Kidney (tissue), 14 donors: ENCODE data around the gene LMTK2. TPM values are rescaled to one million over a fixed set of nuclear protein-coding genes. Genes with fewer than 3 reads are reported as not detected.

ENCODE experiments used
- DNase-seq, 5 donors: peaks; one replicate each; pipeline ENCODE4 v3.0.0-alpha.2; 2013 to 2020
- FAIRE-seq: peaks from 2 replicates; lab custom pipeline; 2012; peaks lifted over from hg19 to GRCh38; lab: Jason Lieb, UNC
- H3K27ac ChIP-seq, 2 donors: one replicate each; pipeline ENCODE4 v1.7.0; 2013; ENCODE audit warnings: low read depth in 2 of 2, low read length in 2 of 2, inconsistent platforms in 1 of 2
- H3K27me3 ChIP-seq: one replicate; pipeline ENCODE4 v1.7.1; 2013; ENCODE audit warnings: low read length, inconsistent platforms; ENCODE audit not compliant: control insufficient read depth, insufficient read depth
- H3K36me3 ChIP-seq, 3 donors: one replicate each; pipeline versions ENCODE4 v1.7.0 to v1.7.1; 2013; ENCODE audit warnings: low read length in 3 of 3, control low read depth in 1 of 3, inconsistent platforms in 1 of 3; ENCODE audit not compliant: insufficient read depth in 3 of 3, control insufficient read depth in 2 of 3
- H3K4me1 ChIP-seq, 3 donors: one replicate each; pipeline versions ENCODE4 v1.7.0 to v1.7.1; 2013; ENCODE audit warnings: low read length in 3 of 3, inconsistent platforms in 1 of 3, low read depth in 1 of 3; ENCODE audit not compliant: control insufficient read depth in 2 of 3, insufficient read depth in 2 of 3
- H3K4me3 ChIP-seq, 3 donors: one replicate each; pipeline versions ENCODE4 v1.7.0 to v1.8.1; 2013; ENCODE audit warnings: low read length in 3 of 3, control low read depth in 1 of 3, inconsistent platforms in 1 of 3
- H3K9ac ChIP-seq, 3 donors: one replicate each; pipeline versions ENCODE4 v1.7.0 to v1.7.1; 2013; ENCODE audit warnings: low read length in 3 of 3, control low read depth in 1 of 3, inconsistent platforms in 1 of 3
- H3K9me3 ChIP-seq, 3 donors: one replicate each; pipeline versions ENCODE4 v1.7.0 to v1.7.1; 2013; ENCODE audit warnings: low read length in 3 of 3, control low read depth in 1 of 3, inconsistent platforms in 1 of 3; ENCODE audit not compliant: control insufficient read depth in 2 of 3, insufficient read depth in 1 of 3
- intact Hi-C: fragments of 100-400 bp; cut with DNase I; formaldehyde crosslinking; loops from one replicate; pipeline ENCODE4 v1.11.1; 2022
- polyA plus RNA-seq: library from polyadenylated mRNA; stranded (reverse); fragments of 350-450 nt; fragmentation: Illumina TruSeq; extraction: RNeasy Lipid Tissue Mini Kit (QIAGEN cat#74804); gene quantifications from one replicate; pipeline ENCODE4 v1.2.3, GENCODE V29; 2014; ENCODE audit warnings: low read depth, low replicate concordance; ENCODE audit not compliant: insufficient read depth
- total RNA-seq: library from RNA; stranded (reverse); fragmentation: NEBNext Ultra II Directional; extraction: Animal tissue kit (Norgen Biotek cat#: 25700); gene quantifications from one replicate; pipeline ENCODE4 v1.2.1, GENCODE V29; 2021
- TF ChIP-seq, protein P1 (sequence below): IDR thresholded peaks from 3 replicates; pipeline ENCODE4 v1.5.1; 2012; ENCODE audit warnings: mild to moderate bottlenecking, moderate library complexity, borderline replicate concordance; ENCODE audit not compliant: insufficient read depth; ENCODE audit errors: extremely low read depth
- donor health status: control.
- donor health status: control.
- donor health status: control.
- donor health status: control.
- donor health status: control.
- donor health status: DM: yes; HTN: yes; CAD: no.
- donor health status: Normal renal cell carcinoma (clear cell type).

LMTK2 gene
- total and polyA plus RNA-seq, 2 donors from 2014 or later = 3.3 to 24.8 TPM

DNA sequence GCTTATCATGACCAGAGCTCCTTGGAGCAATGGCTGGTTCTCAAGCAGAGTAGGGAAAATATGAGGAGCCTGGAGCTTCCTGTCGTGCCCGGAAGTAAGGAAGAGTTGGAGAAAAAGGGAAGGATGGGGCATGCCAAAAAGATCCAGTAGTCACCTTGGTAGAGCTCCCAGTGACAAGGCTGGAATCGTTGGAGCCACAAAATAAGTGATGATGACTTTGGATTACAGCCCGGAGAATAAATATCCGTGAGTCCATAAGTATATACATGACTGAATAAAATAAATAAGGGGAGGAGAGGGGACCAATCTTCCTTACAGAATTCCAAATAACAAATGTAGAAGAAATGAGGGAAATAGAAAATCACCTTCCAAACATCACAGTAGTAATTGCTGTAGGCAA is 29.3 kb downstream of the LMTK2 start:
- no peak for DNase-seq
- no peak for FAIRE-seq
- H3K9me3 ChIP-seq = no peaks in the 10 kb centered on the region
- H3K4me3 ChIP-seq = no peak overlapping the region
- H3K36me3 ChIP-seq = peaks cover 0 to 15% (median 3%) of the 10 kb centered on the region in 3 donors
- H3K4me1 ChIP-seq = peaks cover 0 to 31% (median under 1%) of the 10 kb centered on the region in 3 donors
- TF ChIP-seq, protein P1, sequence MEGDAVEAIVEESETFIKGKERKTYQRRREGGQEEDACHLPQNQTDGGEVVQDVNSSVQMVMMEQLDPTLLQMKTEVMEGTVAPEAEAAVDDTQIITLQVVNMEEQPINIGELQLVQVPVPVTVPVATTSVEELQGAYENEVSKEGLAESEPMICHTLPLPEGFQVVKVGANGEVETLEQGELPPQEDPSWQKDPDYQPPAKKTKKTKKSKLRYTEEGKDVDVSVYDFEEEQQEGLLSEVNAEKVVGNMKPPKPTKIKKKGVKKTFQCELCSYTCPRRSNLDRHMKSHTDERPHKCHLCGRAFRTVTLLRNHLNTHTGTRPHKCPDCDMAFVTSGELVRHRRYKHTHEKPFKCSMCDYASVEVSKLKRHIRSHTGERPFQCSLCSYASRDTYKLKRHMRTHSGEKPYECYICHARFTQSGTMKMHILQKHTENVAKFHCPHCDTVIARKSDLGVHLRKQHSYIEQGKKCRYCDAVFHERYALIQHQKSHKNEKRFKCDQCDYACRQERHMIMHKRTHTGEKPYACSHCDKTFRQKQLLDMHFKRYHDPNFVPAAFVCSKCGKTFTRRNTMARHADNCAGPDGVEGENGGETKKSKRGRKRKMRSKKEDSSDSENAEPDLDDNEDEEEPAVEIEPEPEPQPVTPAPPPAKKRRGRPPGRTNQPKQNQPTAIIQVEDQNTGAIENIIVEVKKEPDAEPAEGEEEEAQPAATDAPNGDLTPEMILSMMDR = no peak
- intact Hi-C loops = no loop called here
- no peak overlapping the region for H3K9ac ChIP-seq
- no peaks in the 10 kb centered on the region for H3K27me3 ChIP-seq
- H3K27ac ChIP-seq = no peak overlapping the region

DNA sequence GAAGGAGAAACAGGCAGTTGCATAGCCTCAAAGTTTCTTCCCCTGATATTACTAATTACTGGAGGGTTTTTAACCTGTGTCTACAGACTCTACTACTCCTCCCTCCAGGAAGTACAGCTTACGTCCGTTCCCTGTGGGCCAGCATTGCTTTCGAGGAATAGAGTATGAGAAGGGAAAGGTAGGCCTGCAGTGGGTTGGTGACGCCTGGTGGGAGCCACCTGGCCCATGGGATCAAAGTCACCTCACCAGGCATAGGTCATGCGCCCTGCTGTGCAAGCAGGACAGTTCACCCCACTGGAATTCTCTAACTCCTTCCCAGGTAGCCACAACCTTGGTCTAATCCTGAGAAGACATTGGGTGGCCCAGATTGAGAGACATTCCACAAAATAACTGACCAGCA is 29.8 kb downstream of the LMTK2 start:
- DNase-seq = no peak
- H3K36me3 ChIP-seq = peaks cover 0 to 16% (median 4%) of the 10 kb centered on the region in 3 donors
- intact Hi-C loops = no loop called here
- no peaks in the 10 kb centered on the region for H3K9me3 ChIP-seq
- no peak overlapping the region for H3K27ac ChIP-seq
- H3K4me1 ChIP-seq = peaks cover 0 to 26% (median 0%) of the 10 kb centered on the region in 3 donors
- H3K9ac ChIP-seq = no peak overlapping the region
- TF ChIP-seq, protein P1 = no peak
- no peak for FAIRE-seq
- no peak overlapping the region for H3K4me3 ChIP-seq
- no peaks in the 10 kb centered on the region for H3K27me3 ChIP-seq

DNA sequence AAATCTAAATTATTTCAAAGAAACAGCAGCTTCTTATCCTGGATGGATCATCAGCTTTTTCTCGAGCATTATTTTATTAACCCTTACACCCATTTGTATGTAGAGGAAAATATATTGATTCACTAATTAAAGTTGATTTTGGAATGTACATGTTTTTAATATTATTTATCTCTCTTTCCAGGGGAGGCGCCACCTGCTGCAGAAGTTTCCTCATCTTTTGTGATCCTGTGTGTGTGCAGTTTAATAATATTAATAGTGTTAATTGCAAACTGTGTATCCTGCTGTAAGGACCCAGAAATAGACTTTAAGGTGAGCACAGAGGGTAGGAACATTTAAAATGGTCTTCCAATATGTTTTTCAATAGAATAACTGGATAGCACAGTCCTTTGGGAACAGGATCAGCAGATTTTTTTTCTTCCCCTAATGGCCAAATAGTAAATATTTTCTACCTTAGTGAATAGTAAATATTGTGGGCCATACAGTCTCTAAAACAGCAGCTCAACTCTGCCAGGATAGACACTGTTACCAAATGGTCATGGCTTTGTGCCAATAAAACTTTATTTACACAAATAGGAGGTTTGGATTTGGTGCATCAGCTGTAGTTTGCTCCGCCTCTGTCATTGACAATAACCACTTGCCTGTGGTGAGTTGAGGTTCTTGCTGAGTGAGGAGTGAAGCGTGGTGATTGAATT is 30.6 kb downstream of the LMTK2 start:
- H3K4me1 ChIP-seq = peaks cover 0 to 26% (median 0%) of the 10 kb centered on the region in 3 donors

More for the DNA sequence above, 30.6 kb downstream of the LMTK2 start:
- TF ChIP-seq, protein P1 = no peak
- Histone ChIP-seq H3K9me3 (no peaks in the 10 kb centered on the region), H3K9ac (no peak overlapping the region), H3K4me3 (no peak overlapping the region), H3K36me3 (peaks cover 0 to 20% (median 6%) of the 10 kb centered on the region in 3 donors), H3K27ac (no peak overlapping the region), H3K27me3 (no peaks in the 10 kb centered on the region)
- DNase-seq (no peak), FAIRE-seq (no peak)
- intact Hi-C loops = no loop called here
